Caco-2 (cell line): ENCODE measurements around the gene CAMK2D. TPM values are rescaled to one million over a fixed set of nuclear protein-coding genes. Genes with fewer than 3 reads are reported as not detected.

ENCODE experiments used
- BruUV-seq: library from RNA; stranded (reverse); fragments of 400-500 nt; replicated peaks from 2 replicates; lab custom pipeline; 2021; lab: Mats Ljungman, UMichigan
- CTCF ChIA-PET: fragments of 300-600 bp; sonication (Branson Sonifier 250); formaldehyde crosslinking; loops from one replicate; lab custom pipeline; 2022; ENCODE audit warnings: antibody characterized with exemption; lab: Charles Lee
- POLR2A ChIA-PET: fragments of 300-600 bp; sonication (Branson Sonifier 250); formaldehyde crosslinking; loops from one replicate; lab custom pipeline; 2022; ENCODE audit warnings: antibody characterized with exemption; lab: Charles Lee
- DNase-seq, 2 experiments: peaks; one replicate each; pipeline versions ENCODE4 v3.0.0 to v3.0.0-alpha.2; 2020 to 2022
- H3K27me3 ChIP-seq: replicated peaks from 2 replicates; pipeline ENCODE4 v1.6.0; 2011; ENCODE audit warnings: low read length; ENCODE audit not compliant: control insufficient read depth, insufficient read depth
- H3K36me3 ChIP-seq: 2 replicates; pipeline ENCODE4 v1.5.1; 2011; ENCODE audit warnings: low read length; ENCODE audit not compliant: control insufficient read depth, insufficient read depth
- H3K4me1 ChIP-seq: fragments of 250-450 bp; sonication (Bioruptor Pico); 2 replicates; pipeline ENCODE4 v1.5.1; 2020; ENCODE audit warnings: mild to moderate bottlenecking
- H3K4me3 ChIP-seq: 2 replicates; pipeline ENCODE4 v1.5.1; 2011; ENCODE audit warnings: low read depth, mild to moderate bottlenecking, control low read depth, low read length
- H3K9me3 ChIP-seq: fragments of 250-450 bp; sonication (Bioruptor Pico); 2 replicates; pipeline ENCODE4 v1.5.1; 2020; ENCODE audit warnings: mild to moderate bottlenecking, moderate library complexity
- H3K27ac Mint-ChIP-seq: one replicate; pipeline ENCODE4 v1.8.0; 2022; ENCODE audit warnings: mixed read lengths; ENCODE audit not compliant: unreplicated experiment
- H3K27me3 Mint-ChIP-seq: one replicate; pipeline ENCODE4 v1.8.0; 2022; ENCODE audit warnings: mixed read lengths; ENCODE audit not compliant: insufficient read depth, unreplicated experiment
- H3K36me3 Mint-ChIP-seq: one replicate; pipeline ENCODE4 v1.8.0; 2022; ENCODE audit warnings: mild to moderate bottlenecking, mixed read lengths; ENCODE audit not compliant: insufficient read depth, unreplicated experiment
- H3K4me1 Mint-ChIP-seq: one replicate; pipeline ENCODE4 v1.8.0; 2022; ENCODE audit warnings: low read depth, mixed read lengths; ENCODE audit not compliant: unreplicated experiment
- H3K4me3 Mint-ChIP-seq: one replicate; pipeline ENCODE4 v1.8.0; 2022; ENCODE audit warnings: mild to moderate bottlenecking, moderate library complexity, mixed read lengths; ENCODE audit not compliant: unreplicated experiment
- H3K9me3 Mint-ChIP-seq: one replicate; pipeline ENCODE4 v1.8.0; 2022; ENCODE audit warnings: mixed read lengths; ENCODE audit not compliant: unreplicated experiment
- intact Hi-C: fragments of 100-400 bp; cut with micrococcal nuclease; formaldehyde crosslinking; loops from one replicate; pipeline ENCODE4 v1.10.0; 2022; ENCODE audit not compliant: unreplicated experiment
- total RNA-seq: library from RNA; stranded (reverse); gene quantifications from 2 replicates; pipeline ENCODE4 v1.2.3, GENCODE V29; 2022
- TF ChIP-seq, protein P1 (sequence below), 2 experiments: fragments of 200-600 bp in 1 of 2; IDR thresholded peaks; 1 replicate in 1 of 2; 2 replicates in 1 of 2; pipeline versions ENCODE4 v1.5.1 to v1.8.0; 2011 to 2022; ENCODE audit warnings: antibody characterized with exemption in 1 of 2, control low read depth in 1 of 2, inconsistent platforms in 1 of 2, low read depth in 1 of 2, low read length in 1 of 2, mild to moderate bottlenecking in 1 of 2, moderate library complexity in 1 of 2; ENCODE audit not compliant: insufficient read depth in 1 of 2, severe bottlenecking in 1 of 2, unreplicated experiment in 1 of 2

The CAMK2D gene
- total RNA-seq, 1 experiment from 2014 or later, result 65.6 TPM

- Mint-ChIP-seq H3K4me3 (no peak overlapping the region), H3K27me3 (no peaks in the 10 kb centered on the region), H3K4me1 (no peaks in the 10 kb centered on the region), H3K36me3 (peaks cover 23% of the 10 kb centered on the region), H3K9me3 (no peaks in the 10 kb centered on the region), H3K27ac (no peak overlapping the region)
- CTCF ChIA-PET, result no interaction called here
- H3K4me3 ChIP-seq, result no peak overlapping the region
- TF ChIP-seq, protein P1, sequence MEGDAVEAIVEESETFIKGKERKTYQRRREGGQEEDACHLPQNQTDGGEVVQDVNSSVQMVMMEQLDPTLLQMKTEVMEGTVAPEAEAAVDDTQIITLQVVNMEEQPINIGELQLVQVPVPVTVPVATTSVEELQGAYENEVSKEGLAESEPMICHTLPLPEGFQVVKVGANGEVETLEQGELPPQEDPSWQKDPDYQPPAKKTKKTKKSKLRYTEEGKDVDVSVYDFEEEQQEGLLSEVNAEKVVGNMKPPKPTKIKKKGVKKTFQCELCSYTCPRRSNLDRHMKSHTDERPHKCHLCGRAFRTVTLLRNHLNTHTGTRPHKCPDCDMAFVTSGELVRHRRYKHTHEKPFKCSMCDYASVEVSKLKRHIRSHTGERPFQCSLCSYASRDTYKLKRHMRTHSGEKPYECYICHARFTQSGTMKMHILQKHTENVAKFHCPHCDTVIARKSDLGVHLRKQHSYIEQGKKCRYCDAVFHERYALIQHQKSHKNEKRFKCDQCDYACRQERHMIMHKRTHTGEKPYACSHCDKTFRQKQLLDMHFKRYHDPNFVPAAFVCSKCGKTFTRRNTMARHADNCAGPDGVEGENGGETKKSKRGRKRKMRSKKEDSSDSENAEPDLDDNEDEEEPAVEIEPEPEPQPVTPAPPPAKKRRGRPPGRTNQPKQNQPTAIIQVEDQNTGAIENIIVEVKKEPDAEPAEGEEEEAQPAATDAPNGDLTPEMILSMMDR (IDR thresholded peaks at IDR 0.05; ENCODE audit: insufficient read depth in 1 of 2, low read depth in 1 of 2, low read length in 1 of 2, severe bottlenecking in 1 of 2, unreplicated experiment in 1 of 2), result no peak
- no TSS peak for BruUV-seq
- H3K9me3 ChIP-seq, result no peaks in the 10 kb centered on the region
- intact Hi-C loops, result no loop called here
- H3K27me3 ChIP-seq, result no peaks in the 10 kb centered on the region
- 0 out of 2 replicates have a peak, but pooled peaks cover 11% of the 10 kb centered on the region for H3K4me1 ChIP-seq
- POLR2A ChIA-PET, result no interaction called here
- peaks cover 2% of the 10 kb centered on the region for H3K36me3 ChIP-seq
- no peak for DNase-seq
These were observed 304.4 kb downstream of the CAMK2D start for GRCh38 chr4:113457121-113457520.

GRCh38 chr4:113455061-113455460, 306.5 kb downstream of the CAMK2D start:
- CTCF ChIA-PET, result no interaction called here
- intact Hi-C loops, result no loop called here
- TF ChIP-seq, protein P1 (IDR thresholded peaks at IDR 0.05; ENCODE audit: insufficient read depth in 1 of 2, low read depth in 1 of 2, low read length in 1 of 2, severe bottlenecking in 1 of 2, unreplicated experiment in 1 of 2), result no peak
- Mint-ChIP-seq H3K27me3 (no peaks in the 10 kb centered on the region), H3K36me3 (peaks cover 18% of the 10 kb centered on the region), H3K4me3 (no peak overlapping the region), H3K9me3 (no peaks in the 10 kb centered on the region), H3K27ac (no peak overlapping the region), H3K4me1 (peaks cover 7% of the 10 kb centered on the region)
- Histone ChIP-seq H3K36me3 (no peaks in the 10 kb centered on the region; the same call in 1 of the 2 replicates), H3K9me3 (no peaks in the 10 kb centered on the region), H3K4me3 (no peak overlapping the region), H3K4me1 (0 out of 2 replicates have a peak, but pooled peaks cover 11% of the 10 kb centered on the region), H3K27me3 (no peaks in the 10 kb centered on the region)
- POLR2A ChIA-PET, result no interaction called here
- BruUV-seq, result no TSS peak
- no peak for DNase-seq

DNA sequence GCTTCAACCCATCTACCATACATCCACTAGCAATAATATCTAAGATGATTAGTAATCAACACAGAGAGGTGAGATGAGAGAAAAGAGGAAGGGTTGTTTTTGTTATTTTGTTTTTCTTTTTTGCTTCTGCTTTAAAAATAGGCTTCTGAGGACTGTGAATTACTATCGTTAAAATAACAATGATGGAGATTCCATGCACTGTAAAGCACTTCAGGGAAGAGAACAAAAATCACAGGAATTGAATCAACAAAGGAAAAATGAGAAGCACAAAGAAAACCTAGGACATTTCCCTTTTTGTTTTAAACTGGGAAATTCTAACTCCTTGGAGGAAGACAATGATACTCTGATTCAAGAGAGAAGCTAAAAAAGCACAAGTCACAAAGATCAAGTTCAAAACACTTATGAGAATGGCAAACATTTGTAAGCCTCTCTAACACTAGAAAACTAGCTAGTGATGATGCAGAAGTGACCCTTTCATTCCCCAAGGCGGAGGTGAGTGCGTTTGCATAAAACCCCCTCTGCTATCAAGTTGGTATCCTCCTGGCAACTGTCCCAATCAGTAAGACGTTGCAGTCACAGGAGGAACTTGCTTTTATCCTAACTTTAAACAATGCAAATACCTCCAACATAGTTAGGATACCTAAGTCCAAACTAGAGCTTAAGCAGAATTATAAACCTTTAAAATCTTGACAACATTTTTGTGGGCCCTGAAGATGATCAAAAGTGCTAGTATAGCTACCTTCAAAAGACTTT, 308.5 kb downstream of the CAMK2D start:
- Histone ChIP-seq H3K4me1 (0 out of 2 replicates have a peak, but pooled peaks cover 11% of the 10 kb centered on the region), H3K4me3 (no peak overlapping the region), H3K9me3 (no peaks in the 10 kb centered on the region), H3K36me3 (no peaks in the 10 kb centered on the region; the same call in 1 of the 2 replicates), H3K27me3 (no peaks in the 10 kb centered on the region)
- H3K9me3 Mint-ChIP-seq, result no peaks in the 10 kb centered on the region
- peaks cover 7% of the 10 kb centered on the region for H3K4me1 Mint-ChIP-seq
- POLR2A ChIA-PET, result interaction anchor here (0.6 kb wide), 1 partner anchor 15 kb away, joined by 3 read pairs; no protein-coding TSS in a partner anchor
- DNase-seq, result no peak
- H3K27me3 Mint-ChIP-seq, result no peaks in the 10 kb centered on the region
- TF ChIP-seq, protein P1 (IDR thresholded peaks at IDR 0.05; ENCODE audit: insufficient read depth in 1 of 2, low read depth in 1 of 2, low read length in 1 of 2, severe bottlenecking in 1 of 2, unreplicated experiment in 1 of 2), result no peak
- H3K27ac Mint-ChIP-seq, result no peak overlapping the region
- intact Hi-C loops, result no loop called here
- no peak overlapping the region for H3K4me3 Mint-ChIP-seq
- CTCF ChIA-PET, result interaction anchor here (0.5 kb wide), 1 partner anchor 99 kb away, joined by 3 read pairs; no protein-coding TSS in a partner anchor
- BruUV-seq, result no TSS peak
- H3K36me3 Mint-ChIP-seq, result peaks cover 16% of the 10 kb centered on the region
